Measurements from ENCODE around the gene LCA5L.
"Not testable (repeated sequence)": the region's sequence is repeated elsewhere in the genome, so short reads cannot be mapped to it uniquely, and the experiment has no call there.

LCA5L gene

GRCh38 chr21:39385299-39386145 is 60.1 kb downstream of the LCA5L start:
- no peak for TF ChIP-seq CTCF (IDR thresholded peaks at IDR 0.05; ENCODE audit: low read depth, low read length)

GRCh38 chr21:39384674-39385298 is 60.8 kb downstream of the LCA5L start:
- no peak for DNase-seq
- no peak for TF ChIP-seq CTCF (IDR thresholded peaks at IDR 0.05; ENCODE audit: low read depth, low read length)
- H3K27me3 ChIP-seq (ENCODE audit: insufficient read depth, low read depth, severe bottlenecking): no peaks in the 10 kb centered on the region
- peaks cover 5% of the 10 kb centered on the region for H3K36me3 ChIP-seq
- H3K27ac ChIP-seq: no peak overlapping the region
- H3K9me3 ChIP-seq (ENCODE audit: severe bottlenecking): no peaks in the 10 kb centered on the region
- H3K4me3 ChIP-seq (ENCODE audit: low read depth, low read length): no peak overlapping the region

More at GRCh38 chr21:39385299-39386145, 60.1 kb downstream of the LCA5L start:
- Histone ChIP-seq H3K27ac (no peak overlapping the region), H3K9me3 (ENCODE audit: severe bottlenecking) (no peaks in the 10 kb centered on the region), H3K36me3 (peaks cover 5% of the 10 kb centered on the region), H3K4me3 (ENCODE audit: low read depth, low read length) (no peak overlapping the region), H3K27me3 (ENCODE audit: insufficient read depth, low read depth, severe bottlenecking) (no peaks in the 10 kb centered on the region)
- DNase-seq: peak; percentile 48

GRCh38 chr21:39382096-39382495 is 63.5 kb downstream of the LCA5L start:
- not testable (repeated sequence) for H3K36me3 ChIP-seq; H3K27me3 ChIP-seq (ENCODE audit: insufficient read depth, low read depth, severe bottlenecking); DNase-seq; H3K4me3 ChIP-seq (ENCODE audit: low read depth, low read length); H3K27ac ChIP-seq; H3K9me3 ChIP-seq (ENCODE audit: severe bottlenecking)

GRCh38 chr21:39381009-39381408 is 64.6 kb downstream of the LCA5L start:
- H3K4me3 ChIP-seq (ENCODE audit: low read depth, low read length): peak overlapping the region; percentile 65
- peak overlapping the region; percentile 64; the same call in 1 of the 2 replicates for H3K27ac ChIP-seq
- H3K27me3 ChIP-seq (ENCODE audit: insufficient read depth, low read depth, severe bottlenecking): no peaks in the 10 kb centered on the region
- H3K9me3 ChIP-seq (ENCODE audit: severe bottlenecking): no peaks in the 10 kb centered on the region
- no peak for DNase-seq
- TF ChIP-seq CTCF (IDR thresholded peaks at IDR 0.05; ENCODE audit: low read depth, low read length): no peak
- peaks cover 5% of the 10 kb centered on the region for H3K36me3 ChIP-seq

GRCh38 chr21:39379986-39380891 is 65.3 kb downstream of the LCA5L start:
- DNase-seq: peak; percentile 98
- Histone ChIP-seq H3K9me3 (ENCODE audit: severe bottlenecking) (no peaks in the 10 kb centered on the region), H3K36me3 (peaks cover 5% of the 10 kb centered on the region), H3K4me3 (ENCODE audit: low read depth, low read length) (peak overlapping the region; percentile 65), H3K27me3 (ENCODE audit: insufficient read depth, low read depth, severe bottlenecking) (no peaks in the 10 kb centered on the region), H3K27ac (peak overlapping the region; percentile 64)
- TF ChIP-seq CTCF (IDR thresholded peaks at IDR 0.05; ENCODE audit: low read depth, low read length): no peak
